Measurements from ENCODE around the gene LPP. TPM values are rescaled to one million over a fixed set of nuclear protein-coding genes. Genes with fewer than 3 reads are reported as not detected.

Gene LPP
- total RNA-seq, 4 donors from 2014 or later = 207 to 592 (median 406) TPM

DNA sequence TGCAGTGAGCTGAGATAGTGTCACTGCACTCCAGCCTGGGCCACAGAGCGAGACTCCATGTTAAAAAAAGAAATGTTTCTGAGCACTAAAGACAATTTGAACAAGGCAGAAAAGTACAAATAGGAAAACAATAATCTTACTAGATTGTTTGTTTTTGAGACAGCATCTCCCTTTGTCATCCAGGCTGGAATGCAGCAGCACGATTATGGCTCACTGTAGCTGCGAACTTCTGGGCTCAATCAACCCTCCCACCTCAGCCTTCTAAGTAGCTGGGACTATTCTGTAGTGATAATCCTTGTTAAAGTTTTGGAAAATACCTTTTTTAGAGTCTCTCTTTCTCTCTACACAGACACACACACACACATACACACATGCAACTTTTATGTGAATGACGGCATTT is 107.1 kb downstream of the LPP start:
- in situ Hi-C loops (cut with MboI; ENCODE audit: low pct_ligation_motif_present in 1 of 4, low pct_unique_long_range_greater_than_20kb in 1 of 4, low sequenced_read_pairs in 3 of 4) = no loop called here
- 77 to 83% methylated on average over 4 of the region's 4 CpGs for WGBS, 2 donors (ENCODE audit: low coverage in 1 of 2)
- intact Hi-C loops (cut with DNase I; ENCODE audit: low total_unique reads) = loop anchor here (10.0 kb wide), 1 partner anchor 66 kb away; no protein-coding TSS in a partner anchor
- no peak for DNase-seq
- peaks cover 37 to 95% (median 73%) of the 10 kb centered on the region in 4 donors for H3K4me1 ChIP-seq
- H3K36me3 ChIP-seq = no peaks in the 10 kb centered on the region
- H3K27me3 ChIP-seq = no peaks in the 10 kb centered on the region
- H3K27ac ChIP-seq = peak overlapping the region; percentile 82 to 90 (median 86)
- H3K9me3 ChIP-seq = no peaks in the 10 kb centered on the region
- TF ChIP-seq, protein P1, sequence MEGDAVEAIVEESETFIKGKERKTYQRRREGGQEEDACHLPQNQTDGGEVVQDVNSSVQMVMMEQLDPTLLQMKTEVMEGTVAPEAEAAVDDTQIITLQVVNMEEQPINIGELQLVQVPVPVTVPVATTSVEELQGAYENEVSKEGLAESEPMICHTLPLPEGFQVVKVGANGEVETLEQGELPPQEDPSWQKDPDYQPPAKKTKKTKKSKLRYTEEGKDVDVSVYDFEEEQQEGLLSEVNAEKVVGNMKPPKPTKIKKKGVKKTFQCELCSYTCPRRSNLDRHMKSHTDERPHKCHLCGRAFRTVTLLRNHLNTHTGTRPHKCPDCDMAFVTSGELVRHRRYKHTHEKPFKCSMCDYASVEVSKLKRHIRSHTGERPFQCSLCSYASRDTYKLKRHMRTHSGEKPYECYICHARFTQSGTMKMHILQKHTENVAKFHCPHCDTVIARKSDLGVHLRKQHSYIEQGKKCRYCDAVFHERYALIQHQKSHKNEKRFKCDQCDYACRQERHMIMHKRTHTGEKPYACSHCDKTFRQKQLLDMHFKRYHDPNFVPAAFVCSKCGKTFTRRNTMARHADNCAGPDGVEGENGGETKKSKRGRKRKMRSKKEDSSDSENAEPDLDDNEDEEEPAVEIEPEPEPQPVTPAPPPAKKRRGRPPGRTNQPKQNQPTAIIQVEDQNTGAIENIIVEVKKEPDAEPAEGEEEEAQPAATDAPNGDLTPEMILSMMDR (IDR thresholded peaks at IDR 0.05) = no peak
- TF ChIP-seq POLR2AphosphoS5 (IDR thresholded peaks at IDR 0.05) (no peak), EP300 (IDR thresholded peaks at IDR 0.05; ENCODE audit: low read depth) (no peak), POLR2A (IDR thresholded peaks at IDR 0.05) (no peak)
- no peak overlapping the region for H3K4me3 ChIP-seq

DNA sequence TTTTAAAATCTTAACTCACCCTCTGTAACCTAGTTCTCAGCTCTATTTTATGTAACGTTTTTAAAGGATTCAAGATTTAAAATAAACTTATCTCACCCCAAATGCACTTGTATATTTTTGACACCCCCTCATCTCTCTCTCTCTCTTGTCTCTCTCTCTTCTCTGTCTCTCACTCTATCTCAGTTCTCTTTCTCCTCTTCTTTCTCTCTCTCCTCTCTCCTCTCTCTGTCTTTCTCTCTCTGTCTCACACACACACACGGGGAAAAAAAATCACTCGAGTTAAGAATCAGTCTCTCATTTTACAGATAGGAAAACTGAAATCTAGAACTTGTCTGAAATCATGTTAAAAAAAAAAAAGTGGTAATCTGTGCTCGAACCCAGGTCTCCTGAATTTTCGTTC is 108.5 kb downstream of the LPP start:
- Histone ChIP-seq H3K4me1 (peaks cover 40 to 98% (median 75%) of the 10 kb centered on the region in 4 donors), H3K9me3 (no peaks in the 10 kb centered on the region), H3K36me3 (no peaks in the 10 kb centered on the region), H3K27ac (peak overlapping the region; percentile 82 to 90 (median 86)), H3K4me3 (no peak overlapping the region), H3K27me3 (no peaks in the 10 kb centered on the region)
- DNase-seq = no peak
- WGBS, 2 donors (ENCODE audit: low coverage in 1 of 2) = 61 to 80% methylated on average over 5 of the region's 5 CpGs
- in situ Hi-C loops (cut with MboI; ENCODE audit: low pct_ligation_motif_present in 1 of 4, low pct_unique_long_range_greater_than_20kb in 1 of 4, low sequenced_read_pairs in 3 of 4) = no loop called here
- TF ChIP-seq POLR2AphosphoS5 (IDR thresholded peaks at IDR 0.05) (no peak), POLR2A (IDR thresholded peaks at IDR 0.05) (no peak), EP300 (IDR thresholded peaks at IDR 0.05; ENCODE audit: low read depth) (no peak)
- TF ChIP-seq, protein P1 (IDR thresholded peaks at IDR 0.05) = no peak
- intact Hi-C loops (cut with DNase I; ENCODE audit: low total_unique reads) = loop anchor here (10.0 kb wide), 1 partner anchor 68 kb away; no protein-coding TSS in a partner anchor

DNA sequence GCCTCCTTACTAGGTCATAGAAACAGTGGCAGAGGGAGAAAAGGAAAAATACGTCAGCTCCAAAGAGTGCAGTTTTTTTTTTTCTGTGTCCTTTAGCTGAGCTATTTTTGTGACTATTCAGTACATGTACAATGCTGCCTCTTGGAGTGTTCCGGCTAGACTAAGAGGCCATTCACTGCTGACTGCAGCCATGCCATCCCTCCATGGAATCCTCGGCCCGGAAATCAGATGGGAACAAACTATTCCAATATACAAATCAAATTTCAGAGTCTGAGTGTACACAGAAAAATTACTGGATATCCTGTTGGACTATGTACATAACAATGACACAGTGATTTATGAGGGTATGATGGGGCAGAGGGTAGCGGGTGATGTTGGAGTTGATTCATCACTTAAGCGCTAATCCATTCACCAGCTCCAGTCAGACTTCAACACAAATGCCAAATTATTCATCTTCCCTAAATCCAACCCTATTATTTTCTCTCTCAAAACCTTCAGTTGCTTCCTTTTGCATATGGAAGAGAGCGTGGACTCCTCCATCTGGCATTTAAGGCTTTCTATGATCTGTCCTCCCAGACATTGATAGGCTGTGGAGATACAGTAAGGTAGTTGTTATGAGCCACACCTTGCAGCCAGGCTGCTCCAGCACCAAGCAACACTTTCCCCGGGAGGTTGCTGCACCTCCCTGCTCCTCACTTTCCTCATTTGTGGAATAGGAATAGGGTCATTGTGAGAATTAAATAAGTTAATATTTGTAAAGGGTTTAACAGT is 109.1 kb downstream of the LPP start:
- Histone ChIP-seq H3K27ac (peak overlapping the region; percentile 82 to 90 (median 86)), H3K9me3 (no peaks in the 10 kb centered on the region), H3K36me3 (no peaks in the 10 kb centered on the region), H3K27me3 (no peaks in the 10 kb centered on the region), H3K4me1 (peaks cover 38 to 98% (median 74%) of the 10 kb centered on the region in 4 donors), H3K4me3 (no peak overlapping the region)
- WGBS, 2 donors (ENCODE audit: low coverage in 1 of 2) = 41 to 58% methylated on average over 6 to 8 of the region's 8 CpGs
- TF ChIP-seq POLR2AphosphoS5 (IDR thresholded peaks at IDR 0.05) = peak; percentile 62 to 74 (median 62)
- TF ChIP-seq POLR2A (IDR thresholded peaks at IDR 0.05) = no peak
- TF ChIP-seq EP300 (IDR thresholded peaks at IDR 0.05; ENCODE audit: low read depth) = peak; percentile 74
- TF ChIP-seq, protein P1 (IDR thresholded peaks at IDR 0.05) = no peak
- DNase-seq = no peak
- in situ Hi-C loops (cut with MboI; ENCODE audit: low pct_ligation_motif_present in 1 of 4, low pct_unique_long_range_greater_than_20kb in 1 of 4, low sequenced_read_pairs in 3 of 4) (no loop called here), intact Hi-C loops (cut with DNase I; ENCODE audit: low total_unique reads) (loop anchor here (10.0 kb wide), 1 partner anchor 68 kb away; no protein-coding TSS in a partner anchor)
